HG03354 (cell line): ENCODE data around the gene KCNJ6.
"Not testable (repeated sequence)": the region's sequence is repeated elsewhere in the genome, so short reads cannot be mapped to it uniquely, and the experiment has no call there.

Source experiments
- ATAC-seq: cut with Tn5 transposase; IDR thresholded peaks from one replicate; pipeline ENCODE4 v1.9.1; 2021; ENCODE audit warnings: mild to moderate bottlenecking; ENCODE audit not compliant: unreplicated experiment, poor library complexity, severe bottlenecking

Gene KCNJ6

GRCh38 chr21:37592496-37592895 lies 323.8 kb downstream of the KCNJ6 start:
- ATAC-seq: no peak

- ATAC-seq: not testable (repeated sequence)
Observed at GRCh38 chr21:37591994-37592393, 324.3 kb downstream of the KCNJ6 start.

- not testable (repeated sequence) for ATAC-seq
Observed at GRCh38 chr21:37590836-37591235, 325.4 kb downstream of the KCNJ6 start.

- ATAC-seq: not testable (repeated sequence)
Observed at GRCh38 chr21:37588644-37589043, 327.6 kb downstream of the KCNJ6 start.

GRCh38 chr21:37587635-37588177 lies 328.6 kb downstream of the KCNJ6 start:
- ATAC-seq: no peak

- no peak for ATAC-seq
Observed at GRCh38 chr21:37587203-37587602, 329.1 kb downstream of the KCNJ6 start.

GRCh38 chr21:37582590-37582989 lies 333.7 kb downstream of the KCNJ6 start:
- no peak for ATAC-seq

GRCh38 chr21:37580666-37581065 lies 335.6 kb downstream of the KCNJ6 start:
- no peak for ATAC-seq

GRCh38 chr21:37579356-37579755 lies 336.9 kb downstream of the KCNJ6 start:
- no peak for ATAC-seq

GRCh38 chr21:37578471-37579126 lies 337.7 kb downstream of the KCNJ6 start:
- ATAC-seq: no peak

- ATAC-seq: not testable (repeated sequence)
Observed at GRCh38 chr21:37576929-37577328, 339.3 kb downstream of the KCNJ6 start.

- no peak for ATAC-seq
Observed at GRCh38 chr21:37575580-37575979, 340.7 kb downstream of the KCNJ6 start.

GRCh38 chr21:37574751-37575150 lies 341.5 kb downstream of the KCNJ6 start:
- ATAC-seq: no peak

GRCh38 chr21:37574316-37574715 lies 341.9 kb downstream of the KCNJ6 start:
- ATAC-seq: no peak

- ATAC-seq: no peak
Observed at GRCh38 chr21:37571442-37571841, 344.8 kb downstream of the KCNJ6 start.

GRCh38 chr21:37568916-37569315 lies 347.3 kb downstream of the KCNJ6 start:
- no peak for ATAC-seq

GRCh38 chr21:37568415-37568814 lies 347.8 kb downstream of the KCNJ6 start:
- ATAC-seq: no peak

GRCh38 chr21:37566790-37567615 lies 349.3 kb downstream of the KCNJ6 start:
- no peak for ATAC-seq

- ATAC-seq: no peak
Observed at GRCh38 chr21:37565530-37566223, 350.6 kb downstream of the KCNJ6 start.

- no peak for ATAC-seq
Observed at GRCh38 chr21:37564924-37565529, 351.2 kb downstream of the KCNJ6 start.
